Measurements from ENCODE around the gene CFAP99. TPM values are rescaled to one million over a fixed set of nuclear protein-coding genes. Genes with fewer than 3 reads are reported as not detected.

Gene CFAP99
- total and polyA plus RNA-seq, 9 of the 15 experiments (the other 6 are each of a cell fraction or from before 2014, with no cell fraction given), result 0.07 to 0.18 (median 0.09) TPM; not detected in 6

DNA sequence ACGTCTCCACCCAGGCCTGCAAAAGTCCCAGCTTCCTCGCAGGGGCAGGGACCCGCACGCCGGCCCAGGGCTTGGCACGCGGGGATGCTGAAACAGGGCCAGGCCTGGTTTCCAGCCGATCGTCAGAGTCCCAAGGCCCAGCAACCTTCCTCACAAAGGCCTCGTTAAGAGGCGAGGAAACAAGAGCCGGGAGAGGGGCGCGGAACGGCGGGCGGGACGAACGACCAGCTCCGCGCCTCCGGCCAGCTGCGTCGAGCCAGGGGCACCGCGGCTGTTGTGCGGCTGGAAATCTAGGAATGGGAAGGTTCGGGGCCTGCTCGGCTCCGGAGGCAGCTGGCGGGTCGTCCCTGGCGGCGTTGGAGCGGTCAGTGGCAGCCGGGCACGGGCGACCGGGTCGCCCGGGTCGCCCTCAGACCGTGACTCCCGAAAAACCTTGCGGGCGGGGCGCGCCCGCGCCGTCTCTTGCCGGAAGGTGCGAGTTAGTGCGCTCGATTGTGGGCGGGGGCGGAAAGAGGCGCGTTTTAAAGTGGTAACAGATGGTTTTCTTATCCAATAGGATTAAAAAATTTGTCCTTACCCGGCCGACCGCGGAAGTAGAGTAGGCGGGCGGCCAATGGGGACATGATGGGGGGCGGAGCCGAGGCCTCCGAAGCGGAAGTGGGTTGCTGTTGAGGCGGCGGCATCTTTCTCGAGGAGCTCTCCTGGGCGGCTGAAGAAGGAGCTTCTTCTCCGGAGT lies 49.9 kb downstream of the CFAP99 start, which contains the start of gene RNF4 (continued):
- TF ChIP-seq, protein P1, sequence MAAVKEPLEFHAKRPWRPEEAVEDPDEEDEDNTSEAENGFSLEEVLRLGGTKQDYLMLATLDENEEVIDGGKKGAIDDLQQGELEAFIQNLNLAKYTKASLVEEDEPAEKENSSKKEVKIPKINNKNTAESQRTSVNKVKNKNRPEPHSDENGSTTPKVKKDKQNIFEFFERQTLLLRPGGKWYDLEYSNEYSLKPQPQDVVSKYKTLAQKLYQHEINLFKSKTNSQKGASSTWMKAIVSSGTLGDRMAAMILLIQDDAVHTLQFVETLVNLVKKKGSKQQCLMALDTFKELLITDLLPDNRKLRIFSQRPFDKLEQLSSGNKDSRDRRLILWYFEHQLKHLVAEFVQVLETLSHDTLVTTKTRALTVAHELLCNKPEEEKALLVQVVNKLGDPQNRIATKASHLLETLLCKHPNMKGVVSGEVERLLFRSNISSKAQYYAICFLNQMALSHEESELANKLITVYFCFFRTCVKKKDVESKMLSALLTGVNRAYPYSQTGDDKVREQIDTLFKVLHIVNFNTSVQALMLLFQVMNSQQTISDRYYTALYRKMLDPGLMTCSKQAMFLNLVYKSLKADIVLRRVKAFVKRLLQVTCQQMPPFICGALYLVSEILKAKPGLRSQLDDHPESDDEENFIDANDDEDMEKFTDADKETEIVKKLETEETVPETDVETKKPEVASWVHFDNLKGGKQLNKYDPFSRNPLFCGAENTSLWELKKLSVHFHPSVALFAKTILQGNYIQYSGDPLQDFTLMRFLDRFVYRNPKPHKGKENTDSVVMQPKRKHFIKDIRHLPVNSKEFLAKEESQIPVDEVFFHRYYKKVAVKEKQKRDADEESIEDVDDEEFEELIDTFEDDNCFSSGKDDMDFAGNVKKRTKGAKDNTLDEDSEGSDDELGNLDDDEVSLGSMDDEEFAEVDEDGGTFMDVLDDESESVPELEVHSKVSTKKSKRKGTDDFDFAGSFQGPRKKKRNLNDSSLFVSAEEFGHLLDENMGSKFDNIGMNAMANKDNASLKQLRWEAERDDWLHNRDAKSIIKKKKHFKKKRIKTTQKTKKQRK (IDR thresholded peaks at IDR 0.05; ENCODE audit: borderline replicate concordance, low read depth, low read length), result peak; percentile 51; the same call in 1 of the 2 replicates
- TF ChIP-seq ZNF263 (CRISPR knock-in tag; IDR thresholded peaks at IDR 0.05; ENCODE audit: borderline replicate concordance), result peak; percentile 25; the same call in 1 of the 2 replicates
- TF ChIP-seq, protein P2, sequence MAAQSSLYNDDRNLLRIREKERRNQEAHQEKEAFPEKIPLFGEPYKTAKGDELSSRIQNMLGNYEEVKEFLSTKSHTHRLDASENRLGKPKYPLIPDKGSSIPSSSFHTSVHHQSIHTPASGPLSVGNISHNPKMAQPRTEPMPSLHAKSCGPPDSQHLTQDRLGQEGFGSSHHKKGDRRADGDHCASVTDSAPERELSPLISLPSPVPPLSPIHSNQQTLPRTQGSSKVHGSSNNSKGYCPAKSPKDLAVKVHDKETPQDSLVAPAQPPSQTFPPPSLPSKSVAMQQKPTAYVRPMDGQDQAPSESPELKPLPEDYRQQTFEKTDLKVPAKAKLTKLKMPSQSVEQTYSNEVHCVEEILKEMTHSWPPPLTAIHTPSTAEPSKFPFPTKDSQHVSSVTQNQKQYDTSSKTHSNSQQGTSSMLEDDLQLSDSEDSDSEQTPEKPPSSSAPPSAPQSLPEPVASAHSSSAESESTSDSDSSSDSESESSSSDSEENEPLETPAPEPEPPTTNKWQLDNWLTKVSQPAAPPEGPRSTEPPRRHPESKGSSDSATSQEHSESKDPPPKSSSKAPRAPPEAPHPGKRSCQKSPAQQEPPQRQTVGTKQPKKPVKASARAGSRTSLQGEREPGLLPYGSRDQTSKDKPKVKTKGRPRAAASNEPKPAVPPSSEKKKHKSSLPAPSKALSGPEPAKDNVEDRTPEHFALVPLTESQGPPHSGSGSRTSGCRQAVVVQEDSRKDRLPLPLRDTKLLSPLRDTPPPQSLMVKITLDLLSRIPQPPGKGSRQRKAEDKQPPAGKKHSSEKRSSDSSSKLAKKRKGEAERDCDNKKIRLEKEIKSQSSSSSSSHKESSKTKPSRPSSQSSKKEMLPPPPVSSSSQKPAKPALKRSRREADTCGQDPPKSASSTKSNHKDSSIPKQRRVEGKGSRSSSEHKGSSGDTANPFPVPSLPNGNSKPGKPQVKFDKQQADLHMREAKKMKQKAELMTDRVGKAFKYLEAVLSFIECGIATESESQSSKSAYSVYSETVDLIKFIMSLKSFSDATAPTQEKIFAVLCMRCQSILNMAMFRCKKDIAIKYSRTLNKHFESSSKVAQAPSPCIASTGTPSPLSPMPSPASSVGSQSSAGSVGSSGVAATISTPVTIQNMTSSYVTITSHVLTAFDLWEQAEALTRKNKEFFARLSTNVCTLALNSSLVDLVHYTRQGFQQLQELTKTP (IDR thresholded peaks at IDR 0.05; ENCODE audit: low read depth in 1 of 2, partially characterized antibody in 2 of 2), result no peak
- no peak; the same call in 1 of the 2 replicates for TF ChIP-seq ZBTB7A (IDR thresholded peaks at IDR 0.05; ENCODE audit: borderline replicate concordance, control insufficient read depth, low read depth, low read length)
- TF ChIP-seq HNRNPUL1 (IDR thresholded peaks at IDR 0.05; ENCODE audit: low read length), result no peak
- peak; percentile 66 for TF ChIP-seq POLR2B (IDR thresholded peaks at IDR 0.05; ENCODE audit: low read depth, partially characterized antibody)
- TF ChIP-seq, protein P3, sequence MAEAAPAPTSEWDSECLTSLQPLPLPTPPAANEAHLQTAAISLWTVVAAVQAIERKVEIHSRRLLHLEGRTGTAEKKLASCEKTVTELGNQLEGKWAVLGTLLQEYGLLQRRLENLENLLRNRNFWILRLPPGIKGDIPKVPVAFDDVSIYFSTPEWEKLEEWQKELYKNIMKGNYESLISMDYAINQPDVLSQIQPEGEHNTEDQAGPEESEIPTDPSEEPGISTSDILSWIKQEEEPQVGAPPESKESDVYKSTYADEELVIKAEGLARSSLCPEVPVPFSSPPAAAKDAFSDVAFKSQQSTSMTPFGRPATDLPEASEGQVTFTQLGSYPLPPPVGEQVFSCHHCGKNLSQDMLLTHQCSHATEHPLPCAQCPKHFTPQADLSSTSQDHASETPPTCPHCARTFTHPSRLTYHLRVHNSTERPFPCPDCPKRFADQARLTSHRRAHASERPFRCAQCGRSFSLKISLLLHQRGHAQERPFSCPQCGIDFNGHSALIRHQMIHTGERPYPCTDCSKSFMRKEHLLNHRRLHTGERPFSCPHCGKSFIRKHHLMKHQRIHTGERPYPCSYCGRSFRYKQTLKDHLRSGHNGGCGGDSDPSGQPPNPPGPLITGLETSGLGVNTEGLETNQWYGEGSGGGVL (CRISPR knock-in tag; IDR thresholded peaks at IDR 0.05), result no peak
- TF ChIP-seq MAFG (tag; conservative IDR thresholded peaks at IDR 0.05), result no peak
- TF ChIP-seq CBX3 (IDR thresholded peaks at IDR 0.05; ENCODE audit: borderline replicate concordance in 1 of 2, low read length in 2 of 2), result peak in 1 of 2 experiments; percentile 19; a peak in 1 of 3 replicates
- TF ChIP-seq, protein P4, sequence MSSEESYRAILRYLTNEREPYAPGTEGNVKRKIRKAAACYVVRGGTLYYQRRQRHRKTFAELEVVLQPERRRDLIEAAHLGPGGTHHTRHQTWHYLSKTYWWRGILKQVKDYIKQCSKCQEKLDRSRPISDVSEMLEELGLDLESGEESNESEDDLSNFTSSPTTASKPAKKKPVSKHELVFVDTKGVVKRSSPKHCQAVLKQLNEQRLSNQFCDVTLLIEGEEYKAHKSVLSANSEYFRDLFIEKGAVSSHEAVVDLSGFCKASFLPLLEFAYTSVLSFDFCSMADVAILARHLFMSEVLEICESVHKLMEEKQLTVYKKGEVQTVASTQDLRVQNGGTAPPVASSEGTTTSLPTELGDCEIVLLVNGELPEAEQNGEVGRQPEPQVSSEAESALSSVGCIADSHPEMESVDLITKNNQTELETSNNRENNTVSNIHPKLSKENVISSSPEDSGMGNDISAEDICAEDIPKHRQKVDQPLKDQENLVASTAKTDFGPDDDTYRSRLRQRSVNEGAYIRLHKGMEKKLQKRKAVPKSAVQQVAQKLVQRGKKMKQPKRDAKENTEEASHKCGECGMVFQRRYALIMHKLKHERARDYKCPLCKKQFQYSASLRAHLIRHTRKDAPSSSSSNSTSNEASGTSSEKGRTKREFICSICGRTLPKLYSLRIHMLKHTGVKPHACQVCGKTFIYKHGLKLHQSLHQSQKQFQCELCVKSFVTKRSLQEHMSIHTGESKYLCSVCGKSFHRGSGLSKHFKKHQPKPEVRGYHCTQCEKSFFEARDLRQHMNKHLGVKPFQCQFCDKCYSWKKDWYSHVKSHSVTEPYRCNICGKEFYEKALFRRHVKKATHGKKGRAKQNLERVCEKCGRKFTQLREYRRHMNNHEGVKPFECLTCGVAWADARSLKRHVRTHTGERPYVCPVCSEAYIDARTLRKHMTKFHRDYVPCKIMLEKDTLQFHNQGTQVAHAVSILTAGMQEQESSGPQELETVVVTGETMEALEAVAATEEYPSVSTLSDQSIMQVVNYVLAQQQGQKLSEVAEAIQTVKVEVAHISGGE (CRISPR knock-in tag; IDR thresholded peaks at IDR 0.05), result peak in 1 of 3 experiments; percentile 82; a peak in 3 of 6 replicates
- TF ChIP-seq HDAC6 (IDR thresholded peaks at IDR 0.05; ENCODE audit: low read depth, low read length), result no peak
- no peak for TF ChIP-seq BACH1 (tag; IDR thresholded peaks at IDR 0.05)

Data from K562 (cell line).